Measurements from ENCODE around the gene SSH3. TPM values are rescaled to one million over a fixed set of nuclear protein-coding genes. Genes with fewer than 3 reads are reported as not detected.
"Not testable (repeated sequence)": the region's sequence is repeated elsewhere in the genome, so short reads cannot be mapped to it uniquely, and the experiment has no call there.

SSH3 gene
- total RNA-seq, 6 donors from 2014 or later = 35.9 to 99.2 (median 53.8) TPM

DNA sequence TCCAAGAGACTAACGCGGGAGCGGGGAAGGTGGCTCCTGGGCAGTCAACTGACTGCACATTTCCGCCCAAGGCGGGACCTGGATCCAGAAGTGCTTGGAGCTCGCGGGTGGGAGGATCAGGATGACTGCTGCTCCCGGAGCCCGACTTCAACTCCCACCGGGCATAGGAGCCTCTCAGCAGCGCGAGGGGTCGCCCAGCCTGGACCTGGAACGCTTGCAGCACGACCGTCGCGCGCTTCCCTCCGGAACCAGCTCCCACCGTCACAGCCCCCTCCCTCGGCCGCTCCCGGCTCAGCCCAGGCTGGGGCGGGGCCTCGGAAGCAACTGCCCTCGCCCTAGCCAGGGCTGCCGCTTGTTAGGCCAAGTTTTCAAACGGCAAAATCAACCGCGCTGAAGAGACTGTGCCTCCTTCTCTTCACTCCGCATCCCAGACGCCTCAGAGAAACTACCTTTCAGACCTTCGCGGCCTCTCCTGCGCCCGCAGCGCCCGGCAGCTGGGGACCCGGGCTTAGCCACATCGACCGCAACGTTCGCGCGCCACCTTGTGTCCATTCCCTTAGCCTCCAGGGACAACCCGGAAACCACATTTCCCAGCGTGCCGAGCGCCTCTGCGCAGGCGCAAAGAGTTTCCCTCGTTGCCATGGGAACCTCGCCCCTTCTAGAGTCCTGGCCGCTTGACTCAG lies 14.0 kb downstream of the SSH3 start:
- ATAC-seq (ENCODE audit: low FRiP score in 2 of 2) (peak; percentile 95 to 96), DNase-seq (peak; percentile 96 to 97)
- peaks cover 19 to 24% (median 21%) of the 10 kb centered on the region in 4 donors for H3K4me1 ChIP-seq
- peak overlapping the region; percentile 76 to 98 (median 87) for H3K4me3 ChIP-seq
- peak overlapping the region; percentile 86 to 98 (median 90) for H3K27ac ChIP-seq
- WGBS, 2 donors = 0% methylated on average over 17 to 46 of the region's 55 CpGs
- no peaks in the 10 kb centered on the region for H3K9me3 ChIP-seq
- H3K27me3 ChIP-seq = no peaks in the 10 kb centered on the region
- TF ChIP-seq POLR2AphosphoS5 (IDR thresholded peaks at IDR 0.05) = peak in 1 of 2 donors; percentile 56
- TF ChIP-seq, protein P1, sequence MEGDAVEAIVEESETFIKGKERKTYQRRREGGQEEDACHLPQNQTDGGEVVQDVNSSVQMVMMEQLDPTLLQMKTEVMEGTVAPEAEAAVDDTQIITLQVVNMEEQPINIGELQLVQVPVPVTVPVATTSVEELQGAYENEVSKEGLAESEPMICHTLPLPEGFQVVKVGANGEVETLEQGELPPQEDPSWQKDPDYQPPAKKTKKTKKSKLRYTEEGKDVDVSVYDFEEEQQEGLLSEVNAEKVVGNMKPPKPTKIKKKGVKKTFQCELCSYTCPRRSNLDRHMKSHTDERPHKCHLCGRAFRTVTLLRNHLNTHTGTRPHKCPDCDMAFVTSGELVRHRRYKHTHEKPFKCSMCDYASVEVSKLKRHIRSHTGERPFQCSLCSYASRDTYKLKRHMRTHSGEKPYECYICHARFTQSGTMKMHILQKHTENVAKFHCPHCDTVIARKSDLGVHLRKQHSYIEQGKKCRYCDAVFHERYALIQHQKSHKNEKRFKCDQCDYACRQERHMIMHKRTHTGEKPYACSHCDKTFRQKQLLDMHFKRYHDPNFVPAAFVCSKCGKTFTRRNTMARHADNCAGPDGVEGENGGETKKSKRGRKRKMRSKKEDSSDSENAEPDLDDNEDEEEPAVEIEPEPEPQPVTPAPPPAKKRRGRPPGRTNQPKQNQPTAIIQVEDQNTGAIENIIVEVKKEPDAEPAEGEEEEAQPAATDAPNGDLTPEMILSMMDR (IDR thresholded peaks at IDR 0.05) = peak; percentile 83 to 100 (median 98)
- no peak for TF ChIP-seq EP300 (IDR thresholded peaks at IDR 0.05)
- peak in 3 of 4 donors; percentile 33 to 76 (median 54) for TF ChIP-seq POLR2A (IDR thresholded peaks at IDR 0.05)
- no peaks in the 10 kb centered on the region for H3K36me3 ChIP-seq

DNA sequence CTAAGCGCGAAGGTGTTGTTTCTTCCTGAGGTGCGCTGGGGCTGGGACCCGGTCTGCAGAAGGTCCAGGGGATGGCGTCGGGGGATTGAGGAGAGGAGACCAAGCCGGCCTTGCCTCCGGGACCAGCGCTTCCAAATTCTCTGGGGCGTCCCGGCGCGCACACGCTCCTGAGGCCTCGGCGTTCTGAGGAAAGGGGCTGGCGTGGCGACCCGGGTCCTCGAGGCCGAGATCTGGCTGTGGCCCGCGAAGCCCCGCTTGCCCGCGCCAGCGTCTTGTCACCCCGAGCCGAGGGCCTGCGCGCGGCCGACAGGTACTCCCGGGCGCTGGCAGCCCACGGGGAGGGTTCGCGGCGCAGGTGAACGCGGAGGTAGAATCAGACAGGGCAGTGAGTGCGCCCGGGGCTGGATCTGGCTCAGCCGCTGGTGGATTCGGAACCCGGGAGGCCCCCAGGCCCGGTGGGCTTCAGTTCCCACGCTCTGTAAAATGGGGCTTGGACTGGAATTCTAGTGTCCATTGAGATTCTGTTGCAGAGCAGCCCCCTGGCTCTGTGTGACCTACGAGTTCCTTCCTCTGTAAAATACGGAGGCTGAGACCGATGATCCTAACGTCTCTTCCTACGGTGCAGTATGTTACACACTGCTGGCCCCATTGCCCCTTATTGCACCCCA lies 14.7 kb downstream of the SSH3 start:
- ATAC-seq (ENCODE audit: low FRiP score in 2 of 2) = peak in 1 of 2 donors; percentile 50
- Histone ChIP-seq H3K36me3 (no peaks in the 10 kb centered on the region), H3K27me3 (no peaks in the 10 kb centered on the region), H3K4me1 (peaks cover 15 to 18% (median 15%) of the 10 kb centered on the region in 4 donors), H3K27ac (peak overlapping the region; percentile 86 to 98 (median 90)), H3K4me3 (peak overlapping the region; percentile 76 to 98 (median 87)), H3K9me3 (no peaks in the 10 kb centered on the region)
- TF ChIP-seq EP300 (IDR thresholded peaks at IDR 0.05) = no peak
- TF ChIP-seq, protein P1 (IDR thresholded peaks at IDR 0.05) = no peak
- TF ChIP-seq POLR2AphosphoS5 (IDR thresholded peaks at IDR 0.05) = no peak
- no peak for TF ChIP-seq POLR2A (IDR thresholded peaks at IDR 0.05)
- 0 to 1% methylated on average over 5 to 32 of the region's 53 CpGs for WGBS, 2 donors
- DNase-seq = peak; percentile 45 to 91

DNA sequence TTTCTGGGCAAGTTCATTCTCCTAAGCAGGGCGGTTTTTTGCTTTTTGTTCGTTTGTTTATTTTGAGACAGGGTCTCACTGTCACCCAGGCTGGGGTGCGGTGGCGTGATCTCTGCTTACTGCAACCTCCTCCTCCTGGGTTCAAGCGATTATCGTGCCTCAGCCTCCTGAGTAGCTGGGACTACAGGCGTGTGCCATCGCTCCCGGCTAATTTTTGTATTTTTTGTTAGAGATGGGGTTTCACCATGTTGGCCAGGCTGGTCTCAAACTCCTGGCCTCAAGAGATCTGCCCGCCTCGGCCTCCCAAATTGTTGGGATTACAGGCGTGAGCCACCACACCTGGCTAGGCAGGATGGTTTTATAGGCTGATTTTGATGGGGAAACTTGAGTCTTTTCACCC lies 15.5 kb downstream of the SSH3 start:
- not testable (repeated sequence) for ATAC-seq (ENCODE audit: low FRiP score in 2 of 2); DNase-seq; H3K36me3 ChIP-seq; H3K27ac ChIP-seq; H3K9me3 ChIP-seq; H3K27me3 ChIP-seq
- 84 to 85% methylated on average over 11 to 12 of the region's 12 CpGs for WGBS, 2 donors
- peak overlapping the region in 2 of 4 donors; percentile 76 to 98 for H3K4me3 ChIP-seq
- H3K4me1 ChIP-seq = peaks cover 13 to 16% (median 14%) of the 10 kb centered on the region in 4 donors

DNA sequence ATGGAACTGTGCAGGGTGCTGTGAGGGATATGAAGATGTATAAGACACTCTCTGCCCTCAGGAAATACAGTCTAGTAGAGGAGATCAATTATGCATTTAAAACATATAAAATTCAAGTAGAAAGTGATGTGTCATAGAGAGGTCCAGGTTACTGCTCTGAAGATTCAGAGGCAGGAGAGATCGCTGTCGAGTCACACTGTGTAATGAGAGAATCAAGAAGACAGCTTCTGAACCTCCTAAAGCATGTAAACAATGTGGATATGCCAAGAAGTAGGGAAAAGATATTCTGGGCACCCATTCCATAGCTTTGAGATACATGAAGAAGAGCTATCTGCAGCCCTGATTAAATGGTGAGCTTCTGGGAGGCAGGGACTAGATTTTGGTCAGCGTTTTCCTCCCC lies 16.7 kb downstream of the SSH3 start:
- H3K27me3 ChIP-seq = no peaks in the 10 kb centered on the region
- DNase-seq (no peak), ATAC-seq (ENCODE audit: low FRiP score in 2 of 2) (no peak)
- no peaks in the 10 kb centered on the region for H3K36me3 ChIP-seq
- no peaks in the 10 kb centered on the region for H3K9me3 ChIP-seq
- H3K4me3 ChIP-seq = no peak overlapping the region
- 76 to 85% methylated on average over 3 of the region's 3 CpGs for WGBS, 2 donors
- TF ChIP-seq POLR2AphosphoS5 (IDR thresholded peaks at IDR 0.05) (no peak), EP300 (IDR thresholded peaks at IDR 0.05) (no peak), POLR2A (IDR thresholded peaks at IDR 0.05) (no peak)
- TF ChIP-seq, protein P1 (IDR thresholded peaks at IDR 0.05) = no peak
- H3K27ac ChIP-seq = no peak overlapping the region
- peaks cover 13 to 16% (median 14%) of the 10 kb centered on the region in 4 donors for H3K4me1 ChIP-seq

DNA sequence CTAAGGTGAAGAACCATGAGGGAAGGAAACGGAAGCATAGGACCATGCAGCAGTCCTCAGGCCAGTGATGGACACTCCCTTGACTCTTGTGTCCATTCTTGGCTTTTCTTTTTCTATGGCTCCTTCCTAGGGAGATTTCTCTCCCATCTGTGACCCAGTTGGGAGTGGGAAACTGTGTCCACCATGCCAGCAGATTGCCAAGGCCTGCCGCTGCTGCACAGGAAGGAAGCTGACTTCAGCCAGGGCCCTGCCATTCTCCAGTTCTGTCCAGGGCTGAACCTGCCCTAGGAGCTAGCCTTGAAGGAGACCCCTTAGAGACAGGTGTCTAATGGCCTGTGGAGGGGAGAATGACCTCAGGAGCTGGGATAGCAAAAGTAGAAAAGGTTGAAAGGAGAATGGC lies 17.4 kb downstream of the SSH3 start:
- TF ChIP-seq EP300 (IDR thresholded peaks at IDR 0.05) = no peak
- TF ChIP-seq, protein P1 (IDR thresholded peaks at IDR 0.05) = no peak
- no peak for TF ChIP-seq POLR2A (IDR thresholded peaks at IDR 0.05)
- TF ChIP-seq POLR2AphosphoS5 (IDR thresholded peaks at IDR 0.05) = no peak
- Histone ChIP-seq H3K4me3 (no peak overlapping the region), H3K9me3 (no peaks in the 10 kb centered on the region), H3K27ac (no peak overlapping the region), H3K4me1 (peaks cover 13 to 16% (median 14%) of the 10 kb centered on the region in 4 donors), H3K27me3 (no peaks in the 10 kb centered on the region), H3K36me3 (no peaks in the 10 kb centered on the region)
- 71 to 83% methylated on average over 2 of the region's 2 CpGs for WGBS, 2 donors
- DNase-seq (no peak), ATAC-seq (ENCODE audit: low FRiP score in 2 of 2) (no peak)

Measured in upper lobe of left lung (tissue), 6 donors.